SU-DHL-6 (cell line): ENCODE results near the gene PIK3C2B.

Experiments used
- CTCF ChIP-seq: fragments of 200-600 bp; sonication (generic); IDR thresholded peaks from one replicate; pipeline ENCODE4 v1.5.1; 2017; ENCODE audit warnings: antibody characterized with exemption, mild to moderate bottlenecking, low read length, moderate library complexity; ENCODE audit not compliant: insufficient read depth, poor library complexity, severe bottlenecking
- EZH2phosphoT487 ChIP-seq: fragments of 200-600 bp; sonication (generic), shearing (Covaris generic); conservative IDR thresholded peaks from 2 replicates; pipeline ENCODE4 v1.6.1; 2018; ENCODE audit warnings: mild to moderate bottlenecking, antibody characterized with exemption, low read length, moderate library complexity, mixed read lengths

- TF ChIP-seq CTCF: no peak
- no peak for TF ChIP-seq EZH2phosphoT487
Observed at GRCh38 chr1:204455831-204456145, 38.8 kb downstream of the PIK3C2B start.
